Suppressor macrophage treated with lipopolysaccharide for 4 hours (primary cell): ENCODE measurements around the gene NOL9.
"Not testable (repeated sequence)": the region's sequence is repeated elsewhere in the genome, so short reads cannot be mapped to it uniquely, and the experiment has no call there.

Source experiments
- DNase-seq: peaks from one replicate; pipeline ENCODE4 v3.0.0-alpha.2; 2020

The NOL9 gene

DNA sequence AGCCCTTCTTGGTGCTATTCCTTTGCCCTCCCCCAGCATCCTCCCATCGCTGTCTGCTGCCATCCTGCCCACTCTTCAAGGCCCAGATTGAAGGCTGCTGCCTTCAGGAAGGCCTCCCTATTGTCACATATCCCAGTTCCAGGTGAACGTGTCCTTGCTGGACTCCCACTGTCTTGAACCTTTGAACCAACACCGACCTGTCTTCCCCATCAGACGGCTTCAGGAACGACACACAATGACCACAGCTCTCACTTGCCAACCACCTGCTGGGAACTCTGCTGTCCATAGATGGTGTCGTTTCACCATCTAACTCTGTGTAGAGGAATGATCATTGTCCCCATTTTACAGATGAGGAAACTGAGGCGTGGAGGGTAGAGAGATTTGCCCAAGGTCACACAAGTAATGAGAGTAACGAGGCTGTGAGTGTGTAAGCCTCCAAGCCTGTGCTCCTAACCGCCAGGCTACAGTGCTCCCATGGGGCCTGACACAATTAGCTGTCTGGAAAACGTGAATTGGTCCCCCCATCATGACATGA is 53.0 kb downstream of the NOL9 start:
- DNase-seq: no peak

DNA sequence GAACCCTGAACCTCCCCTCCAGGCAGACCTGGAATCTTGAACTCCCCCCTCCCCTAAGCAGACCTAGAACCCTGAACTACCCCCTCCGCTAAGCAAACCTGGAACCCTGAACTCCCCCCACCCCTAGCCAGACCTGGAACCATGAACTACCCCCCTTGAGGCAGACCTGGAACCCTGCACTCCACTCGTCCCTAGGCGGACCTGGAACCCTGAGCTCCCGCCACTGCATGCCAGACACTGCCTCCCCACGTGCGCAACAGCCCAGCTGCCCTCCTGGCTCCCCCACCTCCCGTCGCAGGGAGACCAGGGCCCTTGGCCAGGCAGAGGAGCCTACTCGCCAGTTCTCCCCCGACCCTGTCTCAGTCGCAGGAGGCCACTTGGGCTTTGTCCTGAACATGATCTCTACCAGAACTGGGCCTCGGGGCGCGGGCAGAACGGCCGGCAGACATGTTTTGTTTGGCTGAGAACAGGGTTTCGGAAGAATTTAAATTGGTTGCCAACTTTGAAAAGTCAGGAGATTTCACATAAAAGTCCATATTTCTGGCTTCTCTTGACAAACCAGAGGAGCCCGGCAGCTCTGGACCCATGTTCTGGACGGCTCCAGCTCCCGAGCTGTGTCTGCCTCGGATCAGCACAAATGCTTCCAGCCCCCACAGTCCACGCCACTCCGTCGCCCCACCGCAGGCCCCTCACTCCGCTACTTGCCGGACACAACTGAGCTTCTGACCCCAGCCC is 53.6 kb downstream of the NOL9 start:
- no peak for DNase-seq

DNA sequence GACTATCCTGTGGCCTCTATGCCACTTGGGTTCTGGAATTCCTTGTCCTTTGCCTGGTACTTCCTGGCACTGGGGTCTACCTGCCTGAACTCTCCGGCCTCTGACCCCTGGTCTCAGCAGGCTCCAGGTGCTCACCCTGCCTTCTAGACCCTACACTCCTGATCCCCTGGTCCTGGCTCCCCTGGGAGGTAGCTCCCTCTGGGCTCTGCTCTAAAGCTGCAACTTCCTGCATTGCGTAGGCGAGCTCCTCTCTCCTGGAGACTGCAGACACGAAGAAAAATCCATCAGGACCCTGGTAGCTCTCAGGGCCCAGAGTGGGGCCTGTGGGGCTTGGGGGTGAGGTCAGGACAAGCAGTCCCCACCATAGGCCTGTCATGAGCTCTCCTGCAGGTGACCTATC is 55.0 kb downstream of the NOL9 start:
- DNase-seq: no peak

DNA sequence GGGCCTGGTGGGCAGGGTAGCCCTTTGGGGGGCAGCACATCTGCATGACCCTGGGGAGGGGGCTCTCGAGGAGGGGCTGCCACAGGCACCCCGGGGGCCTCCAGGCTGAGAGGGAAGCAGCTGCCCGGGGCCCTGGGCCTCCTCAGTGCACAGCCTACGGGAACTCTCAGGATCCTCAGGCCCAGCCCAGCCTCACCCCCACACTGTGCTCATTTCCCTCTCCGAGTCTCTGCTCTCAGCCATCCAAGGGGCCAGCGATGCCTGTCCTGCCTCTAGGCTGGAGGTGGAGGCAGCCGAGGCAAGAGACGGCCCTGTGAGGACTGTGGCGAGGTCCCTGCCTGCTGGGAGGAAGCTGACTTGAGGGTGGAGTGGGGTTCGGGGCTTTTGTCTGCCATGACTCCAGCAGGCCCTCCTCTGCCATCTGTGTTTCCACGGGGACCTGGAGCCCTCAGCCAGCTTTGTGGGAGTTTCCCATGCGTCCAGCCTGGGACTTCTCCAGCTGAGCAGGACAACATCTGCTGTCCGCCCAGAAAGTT is 55.7 kb downstream of the NOL9 start:
- no peak for DNase-seq

DNA sequence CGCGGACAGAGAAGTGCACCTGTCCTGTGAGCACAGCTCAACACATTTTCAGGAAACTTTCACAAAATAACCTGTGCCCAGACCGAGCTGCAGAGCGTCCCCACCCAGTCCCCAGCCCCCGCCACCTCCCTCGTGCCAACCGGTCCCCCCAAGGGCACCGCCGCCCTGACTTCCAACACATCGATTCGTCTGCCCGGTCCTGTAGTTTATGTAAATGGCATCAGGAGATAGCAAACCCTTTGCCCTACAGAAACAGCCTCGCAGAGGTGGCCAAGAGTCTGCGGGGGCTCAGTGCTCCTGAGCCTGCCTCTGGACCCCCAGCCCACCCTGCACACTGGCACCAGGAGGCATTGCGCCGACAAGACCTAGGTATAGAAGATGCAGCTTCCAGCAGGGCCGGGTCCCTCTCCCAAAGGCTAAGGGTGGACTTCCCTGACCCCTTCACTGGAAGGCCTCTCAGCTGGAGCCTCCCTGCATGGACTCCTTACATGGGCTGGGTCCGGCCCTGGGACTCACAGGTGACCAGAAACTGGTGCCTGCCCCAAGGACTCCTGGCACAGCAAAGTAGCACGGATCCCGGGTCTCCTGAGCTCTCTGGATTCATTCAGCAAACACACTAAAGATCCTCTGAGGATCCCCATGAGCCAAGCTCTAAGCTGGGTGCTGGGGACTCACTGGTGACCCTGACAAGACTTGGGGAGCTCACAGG is 56.3 kb downstream of the NOL9 start:
- no peak for DNase-seq

DNA sequence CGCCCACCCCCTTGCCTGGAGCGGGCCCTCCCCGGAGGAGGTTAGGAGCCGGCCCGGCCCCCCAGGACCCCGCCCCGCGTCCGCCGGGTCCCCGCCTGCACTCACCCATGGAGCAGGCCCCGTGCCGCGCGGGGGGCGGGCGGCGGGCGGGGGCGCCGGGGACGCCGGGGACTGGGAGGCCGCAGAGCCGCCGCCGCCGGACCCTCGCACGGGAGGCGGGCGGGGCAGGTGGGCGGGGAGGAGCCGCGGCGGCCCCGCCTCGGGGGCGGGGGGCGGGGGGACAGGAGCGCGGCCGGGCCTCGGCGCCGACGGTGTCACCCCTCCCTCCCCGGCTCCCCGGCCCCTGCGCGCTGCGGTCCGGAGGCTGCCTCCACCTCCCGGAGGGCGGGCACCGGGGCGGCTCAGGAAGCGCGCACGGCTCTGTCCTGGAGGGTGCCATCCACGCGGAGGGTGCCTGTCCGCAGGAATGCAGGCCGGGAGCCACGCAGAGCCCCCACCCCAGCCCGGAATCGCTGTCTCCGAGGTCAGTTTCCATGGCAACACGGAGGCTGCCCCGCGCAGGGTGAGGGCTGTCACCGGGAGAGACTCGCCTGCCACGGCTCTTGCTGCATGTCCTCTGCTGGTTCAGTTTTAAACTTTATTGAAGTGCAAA is 57.0 kb downstream of the NOL9 start:
- DNase-seq: peak; percentile 9

DNA sequence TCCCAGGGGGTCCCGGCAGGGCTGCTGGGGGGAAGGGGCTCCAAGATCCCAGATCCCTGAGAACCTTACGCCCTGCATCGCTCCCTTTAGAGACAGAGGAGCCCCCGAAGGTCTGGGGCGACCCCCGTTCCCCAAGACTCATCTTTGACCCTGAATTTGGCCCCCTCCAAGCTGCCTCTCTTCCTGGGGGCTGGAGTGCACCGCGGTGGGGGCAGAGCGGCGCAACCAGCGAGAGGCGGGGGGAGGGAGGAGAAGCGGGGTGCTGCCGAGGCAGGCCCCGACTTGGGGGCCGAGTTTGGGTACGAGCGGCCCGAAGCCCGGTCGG is 57.5 kb downstream of the NOL9 start:
- DNase-seq: no peak

DNA sequence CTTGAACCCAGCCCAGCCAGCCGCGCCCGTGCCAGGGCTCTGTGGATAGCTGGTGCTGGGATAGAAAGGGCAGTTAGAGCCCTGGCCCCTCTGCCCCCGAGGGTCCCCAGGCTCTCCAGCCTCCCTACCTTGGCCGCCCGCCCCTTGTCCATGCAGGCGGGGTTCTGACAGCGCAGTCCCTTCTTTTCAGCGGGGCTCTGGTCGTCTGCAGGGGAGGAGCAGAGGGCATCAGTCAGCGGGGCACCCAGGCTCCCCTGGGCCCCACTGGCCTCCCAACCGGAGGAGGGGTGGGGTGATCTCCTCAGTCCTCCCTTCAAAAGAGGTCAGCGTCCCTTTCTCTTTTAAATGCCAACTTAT is 58.0 kb downstream of the NOL9 start:
- DNase-seq: no peak

DNA sequence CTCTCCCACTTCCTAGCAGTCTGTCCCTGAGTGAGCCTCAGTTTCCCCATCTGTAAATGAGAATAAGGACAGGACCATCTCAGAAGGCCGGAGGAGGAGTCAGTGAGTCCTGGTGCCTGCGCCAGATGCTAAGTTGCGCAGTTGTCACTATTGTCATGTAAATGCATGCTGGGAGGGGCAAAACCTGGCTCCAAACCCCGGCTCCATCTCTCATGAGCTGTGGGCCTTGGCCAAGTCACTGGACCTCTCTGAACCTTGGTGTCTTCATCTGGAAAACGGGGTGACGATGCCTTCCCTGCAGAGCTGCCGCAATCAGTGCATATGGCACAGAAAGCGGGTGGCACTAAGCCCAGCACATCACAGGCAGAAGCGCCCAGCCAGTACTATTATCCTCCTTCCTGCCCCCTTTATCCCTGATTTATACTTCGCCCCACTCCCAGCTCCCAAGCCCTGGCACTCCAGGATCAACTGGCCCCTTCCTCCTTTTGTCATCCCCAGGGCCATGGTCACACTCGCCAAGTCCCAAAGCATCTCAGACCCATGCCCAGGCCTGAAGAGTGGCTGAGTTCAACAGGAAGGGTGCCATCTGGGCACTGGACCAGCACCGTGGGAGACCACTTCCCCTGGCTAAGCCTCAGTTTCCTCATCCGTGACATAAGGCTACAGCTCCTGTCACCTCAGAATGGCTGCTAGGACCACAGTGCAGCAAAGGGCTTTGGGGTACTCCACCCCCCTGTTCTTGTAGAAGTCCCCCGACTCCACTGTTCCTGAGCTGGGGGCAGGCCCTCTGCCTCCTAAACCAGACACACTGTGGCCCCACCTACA is 58.6 kb downstream of the NOL9 start:
- no peak for DNase-seq

DNA sequence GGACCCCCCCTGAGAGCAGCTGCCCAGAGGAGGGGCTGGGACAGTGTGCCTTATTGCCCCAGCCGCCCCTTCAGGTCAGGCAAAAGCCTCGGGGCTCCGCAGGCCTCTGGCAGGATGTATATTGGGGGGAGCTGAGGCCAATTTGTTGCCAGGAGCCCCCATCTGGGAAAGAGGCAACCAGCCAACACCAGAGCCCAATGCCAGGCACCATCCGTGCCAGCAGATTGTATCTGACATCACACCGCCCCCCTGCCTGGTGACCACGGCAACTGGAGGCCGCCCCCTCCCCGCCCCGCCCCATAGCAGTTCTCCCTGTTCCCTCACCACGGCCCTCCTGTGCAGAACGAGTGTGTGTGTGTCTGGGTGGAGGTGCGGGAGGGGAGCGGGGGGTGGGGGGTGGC is 59.3 kb downstream of the NOL9 start:
- DNase-seq: no peak

DNA sequence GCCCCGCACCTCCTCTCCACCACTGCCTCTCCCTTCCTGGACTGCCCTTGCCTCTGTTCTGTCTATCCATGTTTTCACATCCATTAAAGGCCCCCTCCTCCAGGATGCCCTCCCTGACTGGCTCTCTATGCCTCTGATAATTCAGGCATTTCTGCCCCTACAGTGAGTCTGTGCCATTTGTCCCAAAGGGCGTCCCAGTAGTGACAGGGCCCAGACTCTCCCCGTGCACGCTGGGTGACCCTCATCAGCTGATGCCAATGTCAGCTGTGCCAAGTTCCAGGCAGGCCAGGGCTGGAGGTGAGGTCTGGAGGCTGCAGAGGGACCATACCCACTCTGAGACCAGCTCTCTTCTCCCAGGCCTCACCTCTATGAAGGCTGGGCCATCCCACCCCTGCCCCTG is 59.7 kb downstream of the NOL9 start:
- DNase-seq: no peak

DNA sequence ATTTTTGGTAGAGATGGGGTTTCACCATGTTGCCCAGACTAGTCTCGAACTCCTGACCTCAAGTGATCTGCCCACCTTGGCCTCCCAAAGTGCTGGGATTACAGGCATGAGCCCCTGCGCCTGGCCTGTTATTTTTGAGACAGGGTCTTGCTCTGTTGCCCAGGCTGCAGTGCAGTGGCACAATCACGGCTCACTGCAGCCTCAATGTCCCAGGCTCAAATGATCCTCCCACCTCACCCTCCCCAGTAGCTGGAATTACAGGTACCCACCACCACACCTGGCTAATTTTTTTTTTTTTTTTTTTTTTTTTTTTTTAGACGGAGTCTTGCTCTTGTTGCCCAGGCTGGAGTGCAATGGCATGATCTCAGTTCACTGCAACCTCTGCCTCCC is 60.5 kb downstream of the NOL9 start:
- DNase-seq: not testable (repeated sequence)

DNA sequence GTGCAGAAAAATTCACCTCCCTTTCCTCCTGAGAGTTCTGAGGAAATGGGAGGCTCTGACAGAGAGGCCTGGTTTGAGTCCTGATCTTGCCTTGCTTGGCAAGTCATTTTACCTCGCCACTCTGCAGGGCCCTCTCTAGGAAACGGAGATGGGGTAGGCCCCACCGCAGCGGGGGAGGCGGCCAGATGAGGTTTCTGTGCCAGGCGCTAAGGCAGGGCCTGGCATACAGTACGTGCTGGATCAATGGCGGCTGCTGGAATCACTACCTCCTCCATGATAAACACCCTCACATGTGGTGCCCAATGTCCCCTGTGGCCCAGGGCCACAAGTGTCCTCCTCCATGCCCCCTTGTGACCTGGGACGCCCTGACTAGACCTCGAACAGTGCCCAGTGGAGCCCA is 62.3 kb downstream of the NOL9 start:
- no peak for DNase-seq

DNA sequence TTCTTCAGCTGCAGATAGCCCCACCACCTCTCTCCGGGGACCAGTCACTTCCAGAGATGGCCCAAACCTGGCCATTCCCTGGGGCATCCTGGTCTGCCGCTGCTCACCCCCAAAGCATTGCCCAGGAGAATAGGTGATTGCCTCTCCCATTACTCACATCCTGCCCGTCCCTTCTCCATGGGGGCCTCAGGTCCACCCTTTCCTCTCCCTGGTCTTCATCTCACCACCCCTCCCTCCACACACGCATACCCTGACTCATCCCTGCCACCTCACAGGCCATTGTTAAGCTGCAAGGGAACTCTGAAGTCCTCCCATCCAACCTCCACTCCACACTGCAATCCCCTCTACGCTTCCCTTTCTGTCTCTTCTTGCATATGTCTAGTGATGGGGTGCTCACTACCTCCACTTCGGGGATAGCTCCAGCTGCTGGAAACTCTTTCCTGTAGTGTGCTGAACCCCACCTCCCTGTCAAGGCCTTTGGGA is 62.8 kb downstream of the NOL9 start, which contains the start of gene PLEKHG5:
PLEKHG5 (minus strand) TSS at position 188 of the 483 bp plus-strand sequence. CDS start 14,096 bp downstream, outside the sequence.
- DNase-seq: no peak

DNA sequence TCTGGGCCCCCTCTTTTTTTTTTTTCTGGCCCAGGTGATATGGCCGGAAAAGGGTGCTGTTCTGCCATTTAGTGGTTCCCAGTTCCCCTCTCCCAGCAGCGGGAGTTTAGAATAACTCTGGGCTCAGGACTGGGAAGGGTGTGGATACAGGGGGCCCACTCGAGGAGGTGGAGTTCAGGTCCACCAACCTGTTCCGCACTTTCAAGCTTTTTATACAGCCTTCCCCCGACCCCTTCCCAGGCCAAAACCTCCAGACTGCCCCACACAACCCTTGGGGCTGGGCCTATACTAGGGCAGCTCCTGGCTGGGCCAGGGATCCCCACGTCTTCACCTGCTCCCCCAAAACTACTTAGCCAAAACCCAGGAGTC is 63.2 kb downstream of the NOL9 start:
- DNase-seq: no peak

DNA sequence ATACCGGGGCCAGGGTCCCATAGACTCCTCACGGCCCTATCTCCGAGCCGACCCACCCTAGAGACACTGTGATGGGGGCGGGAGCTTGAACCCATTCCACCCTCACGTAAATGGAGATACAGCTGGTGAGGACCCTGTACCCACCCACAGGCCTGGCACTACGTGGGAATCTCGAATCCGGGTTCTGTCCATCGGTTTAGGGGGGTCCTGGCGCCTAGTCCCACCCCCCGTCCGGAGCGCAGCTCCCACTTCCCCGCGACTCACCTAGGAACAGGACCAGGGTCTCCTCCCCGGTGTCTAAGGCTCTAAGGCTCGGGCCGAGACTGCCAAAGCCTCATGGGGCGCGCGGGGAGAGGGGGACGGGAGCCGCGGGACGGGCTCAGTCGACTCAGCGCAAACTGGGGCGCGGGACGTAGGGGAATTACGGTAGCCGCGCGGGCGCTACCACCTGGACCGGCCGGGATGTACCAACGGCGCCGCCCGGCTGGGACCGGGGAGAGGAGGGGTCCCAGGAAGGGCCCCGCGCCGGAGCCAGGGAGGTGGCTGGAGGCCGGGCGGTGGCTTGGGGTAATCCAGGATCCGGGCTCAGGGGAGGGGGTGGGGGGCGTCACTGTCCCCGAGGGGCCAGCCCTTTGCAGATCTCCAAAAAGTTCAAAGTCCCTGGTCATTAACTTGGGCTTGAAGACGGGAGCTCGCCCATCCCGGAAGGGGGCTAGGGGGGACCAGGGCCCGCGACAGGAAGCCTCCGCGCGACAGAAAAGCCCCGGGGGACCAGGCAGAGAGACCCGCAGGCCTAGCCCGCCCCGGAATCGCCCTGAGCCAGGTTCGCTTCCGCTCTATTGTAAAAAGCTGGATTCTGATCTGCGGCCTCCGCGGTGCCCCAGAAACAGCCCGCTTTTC is 63.9 kb downstream of the NOL9 start:
- DNase-seq: peak; percentile 25

DNA sequence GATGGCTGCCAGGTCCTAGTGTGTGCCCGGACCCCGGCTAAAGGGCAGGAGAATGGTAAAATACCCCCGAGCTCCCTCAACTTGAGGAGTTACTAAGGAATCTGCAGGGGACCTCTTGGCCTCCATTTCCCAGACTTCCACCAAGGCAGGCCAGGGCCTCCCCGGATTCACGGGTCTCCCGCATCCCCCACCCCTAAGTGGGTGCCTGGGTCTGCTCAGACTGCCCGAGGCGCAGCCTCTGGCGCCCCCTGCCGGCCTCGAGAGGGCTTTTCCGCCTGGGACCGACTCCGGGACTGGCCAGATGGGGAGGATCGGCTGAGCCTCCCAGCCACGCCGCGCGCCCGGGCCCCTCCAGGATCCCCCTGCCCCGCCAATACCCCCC is 64.5 kb downstream of the NOL9 start:
- peak; percentile 77 for DNase-seq

DNA sequence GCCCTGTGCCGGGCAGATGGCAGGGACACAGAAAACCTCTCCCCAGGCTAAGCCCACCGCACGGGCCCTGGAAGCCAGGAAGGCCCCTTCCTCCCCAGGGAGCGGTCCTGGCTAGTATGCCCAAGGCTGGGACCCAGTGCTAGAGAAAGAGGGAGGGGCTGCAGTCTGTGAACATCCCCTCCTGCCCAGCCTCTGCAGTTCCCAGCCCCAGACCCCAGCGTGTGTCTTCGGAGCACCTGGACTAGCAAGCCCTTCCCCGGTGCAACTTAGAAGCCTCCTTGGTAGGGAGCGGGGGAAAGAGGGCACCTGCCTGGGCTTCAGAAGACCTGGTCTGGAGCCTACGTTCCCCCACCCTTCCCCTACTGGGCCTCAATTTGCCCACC is 64.9 kb downstream of the NOL9 start:
- no peak for DNase-seq

DNA sequence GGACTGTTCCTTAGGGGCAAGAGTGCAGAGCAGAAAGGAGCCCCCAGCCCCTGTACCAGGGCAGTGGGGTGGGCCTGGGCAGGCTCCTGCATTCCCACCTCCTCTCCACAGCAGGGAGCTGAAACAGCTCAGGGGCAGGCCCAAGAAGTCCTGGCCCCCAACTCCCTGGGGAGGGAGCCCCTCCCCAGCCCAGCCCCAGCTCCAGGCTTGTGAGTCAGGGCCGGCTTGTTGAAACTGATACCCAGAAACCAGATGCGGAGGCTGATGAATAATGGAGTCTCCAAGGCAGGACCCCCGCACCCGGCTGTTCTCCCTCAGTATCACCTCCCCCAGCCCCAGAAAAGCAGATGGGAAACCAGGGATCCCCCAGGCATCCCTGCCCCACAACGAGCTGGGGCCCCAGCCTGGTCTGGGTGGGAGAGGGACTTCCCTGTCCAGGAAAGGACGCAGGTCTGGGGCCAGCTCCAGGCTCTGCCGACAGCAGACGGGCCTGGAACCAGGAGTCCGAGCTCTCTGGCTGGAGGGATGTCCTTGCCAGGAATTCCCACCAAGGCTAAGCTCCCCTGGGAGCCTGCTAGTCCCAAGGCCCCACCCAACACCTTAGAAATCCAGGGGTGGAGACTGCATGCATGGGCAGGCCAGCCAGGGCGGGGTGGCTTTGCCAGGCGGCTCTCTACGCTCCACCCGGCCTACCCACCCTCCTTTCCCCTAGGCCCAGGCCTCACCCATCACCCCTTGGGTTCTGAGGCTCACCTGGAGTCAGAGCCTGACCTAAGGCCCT is 65.5 kb downstream of the NOL9 start:
- no peak for DNase-seq

DNA sequence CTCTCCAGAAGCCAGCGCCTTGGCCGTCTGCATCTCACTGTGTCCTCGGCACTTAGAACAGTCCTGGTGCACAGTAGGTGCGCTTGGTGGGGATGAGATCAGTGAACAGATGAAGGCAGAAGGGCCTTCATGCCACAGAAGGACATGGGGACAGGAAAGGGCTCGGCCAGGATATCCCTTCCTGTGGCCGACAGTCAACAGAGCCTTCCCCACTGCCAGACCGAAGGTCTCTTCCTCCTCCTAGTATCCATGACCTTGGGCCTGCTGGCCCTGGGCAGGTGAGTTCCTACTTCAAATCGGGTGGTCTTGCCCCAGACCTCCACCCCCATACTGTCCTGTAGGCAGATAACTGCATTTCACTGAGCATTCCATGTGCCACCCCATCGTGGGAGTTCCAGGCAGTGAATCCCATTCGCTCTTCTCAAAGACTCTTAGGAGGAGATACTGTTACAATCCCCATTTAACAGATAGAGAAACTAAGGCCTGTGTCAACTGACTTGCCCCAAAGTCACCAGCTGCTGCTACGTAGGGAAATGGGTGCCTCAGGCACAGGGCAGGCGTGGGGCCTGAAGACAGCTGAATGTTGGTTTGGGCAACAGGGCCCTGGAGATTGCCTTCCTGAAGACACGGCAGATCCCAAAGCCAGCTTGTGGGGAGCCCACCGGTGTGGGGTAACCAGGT is 66.4 kb downstream of the NOL9 start:
- no peak for DNase-seq
